GM21390 (cell line): Measurements from ENCODE around the gene ELMO1.
A peak's percentile ranks its signal among the peaks of the same experiment; 100 is the strongest.
"Not testable (repeated sequence)": the region's sequence is repeated elsewhere in the genome, so short reads cannot be mapped to it uniquely, and the experiment has no call there.

Source experiments
- ATAC-seq: cut with Tn5 transposase; IDR thresholded peaks from one replicate; pipeline ENCODE4 v1.9.1; 2021; ENCODE audit not compliant: unreplicated experiment

The ELMO1 gene

DNA sequence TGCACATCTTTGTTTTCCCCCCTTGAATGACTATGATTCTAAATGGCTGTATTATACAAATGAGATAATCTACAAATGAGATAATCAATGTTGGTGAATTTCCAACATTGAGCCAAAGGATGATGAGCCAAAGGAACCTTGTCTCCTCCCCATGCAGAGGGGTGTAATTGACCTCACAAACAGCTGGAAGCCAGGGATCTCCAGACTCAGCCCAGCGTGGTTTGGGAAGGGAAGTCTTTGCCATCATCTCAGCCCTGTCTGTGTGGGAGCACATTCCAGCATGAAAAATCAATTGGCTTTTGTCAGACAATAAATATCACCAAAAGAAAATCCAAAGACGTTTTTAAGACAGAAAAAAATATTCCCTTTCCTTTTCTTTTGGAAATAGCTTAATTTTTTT lies 452.9 kb downstream of the ELMO1 start:
- no peak for ATAC-seq

DNA sequence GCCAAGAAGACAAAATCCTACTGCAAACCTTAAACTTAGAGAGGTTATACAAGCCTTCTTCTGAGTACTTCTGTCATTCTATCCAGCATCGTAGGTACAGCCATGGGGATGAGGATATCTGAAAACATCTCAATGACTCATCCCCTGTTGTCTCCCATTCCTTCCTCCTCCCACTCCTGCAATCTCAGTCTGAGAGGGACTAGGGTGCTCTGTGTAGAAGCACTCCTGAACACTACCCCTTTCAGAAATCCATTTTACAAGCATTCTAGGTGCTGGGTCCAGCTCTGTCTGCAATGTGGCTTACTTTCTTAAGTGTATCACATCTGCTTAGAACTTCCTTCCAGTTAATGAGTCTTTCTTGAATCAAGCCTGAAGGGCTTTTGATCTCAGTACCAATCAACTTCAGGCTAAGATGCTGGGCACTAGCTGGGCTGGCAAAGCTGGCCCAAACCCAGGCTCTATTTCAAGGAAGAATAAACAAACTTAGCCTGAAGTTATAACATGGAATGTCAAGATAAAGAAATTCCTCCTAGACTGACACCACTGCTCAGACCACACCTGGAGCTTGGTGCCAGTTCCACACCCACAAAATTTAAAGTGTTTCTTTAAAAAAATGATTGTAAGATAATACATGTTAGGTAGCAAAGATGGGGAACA lies 454.1 kb downstream of the ELMO1 start:
- no peak for ATAC-seq

DNA sequence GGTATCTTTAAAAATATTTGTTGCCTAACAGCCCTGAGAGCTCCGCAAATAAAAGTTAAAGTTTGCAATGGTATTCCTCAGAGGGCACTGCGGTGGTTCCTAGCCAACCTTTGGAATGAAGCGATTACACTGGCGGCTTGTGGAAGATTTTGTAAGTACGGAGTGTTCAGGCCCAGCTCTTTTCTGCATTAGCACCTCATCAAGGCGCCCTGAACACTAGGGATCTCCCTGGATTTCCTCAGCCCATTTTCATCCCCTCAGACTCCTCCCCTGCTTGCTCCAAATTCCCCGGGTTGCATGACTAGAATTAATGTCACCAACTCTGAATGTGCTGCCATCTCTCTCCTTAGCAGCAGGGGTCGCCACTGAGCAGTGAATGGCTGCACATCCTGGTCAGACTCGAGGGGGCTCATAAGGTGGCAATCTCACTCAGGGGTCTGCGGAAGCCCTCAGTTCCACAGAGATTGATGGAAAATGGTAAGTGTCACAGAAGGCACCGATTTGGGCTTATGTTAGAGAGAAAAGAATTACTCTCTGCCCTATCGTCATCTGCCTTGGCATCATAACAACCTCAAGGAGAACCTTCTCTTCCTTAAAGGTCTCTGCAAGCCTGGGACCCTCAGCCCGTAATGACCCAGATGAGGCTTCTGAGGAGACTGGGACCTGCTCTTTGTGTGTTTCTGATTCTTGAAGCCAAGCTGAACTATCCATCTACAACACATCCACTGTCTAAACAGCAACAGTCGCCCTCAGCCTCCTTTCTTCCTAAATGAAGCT lies 461.5 kb downstream of the ELMO1 start:
- ATAC-seq, result peak; percentile 52

DNA sequence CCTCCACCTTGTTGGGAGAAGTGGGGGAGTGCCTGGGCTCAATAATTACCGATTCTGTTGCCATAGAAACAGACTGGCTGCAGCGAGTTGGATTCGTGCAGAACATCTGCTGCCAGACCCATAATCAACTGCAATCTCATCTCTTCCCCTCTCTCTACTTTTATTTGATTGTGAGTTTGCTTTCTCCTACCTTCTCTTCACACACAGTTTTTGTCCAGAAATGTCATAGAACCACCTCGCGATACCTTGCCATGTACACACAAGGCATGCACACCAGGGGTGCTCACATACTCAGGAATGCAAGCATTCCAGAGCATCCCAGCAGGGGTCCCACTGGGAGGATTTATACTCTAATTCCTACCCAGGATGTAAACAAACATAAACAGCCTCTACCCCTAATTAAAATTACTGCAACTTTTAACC lies 462.1 kb downstream of the ELMO1 start:
- ATAC-seq, result no peak

DNA sequence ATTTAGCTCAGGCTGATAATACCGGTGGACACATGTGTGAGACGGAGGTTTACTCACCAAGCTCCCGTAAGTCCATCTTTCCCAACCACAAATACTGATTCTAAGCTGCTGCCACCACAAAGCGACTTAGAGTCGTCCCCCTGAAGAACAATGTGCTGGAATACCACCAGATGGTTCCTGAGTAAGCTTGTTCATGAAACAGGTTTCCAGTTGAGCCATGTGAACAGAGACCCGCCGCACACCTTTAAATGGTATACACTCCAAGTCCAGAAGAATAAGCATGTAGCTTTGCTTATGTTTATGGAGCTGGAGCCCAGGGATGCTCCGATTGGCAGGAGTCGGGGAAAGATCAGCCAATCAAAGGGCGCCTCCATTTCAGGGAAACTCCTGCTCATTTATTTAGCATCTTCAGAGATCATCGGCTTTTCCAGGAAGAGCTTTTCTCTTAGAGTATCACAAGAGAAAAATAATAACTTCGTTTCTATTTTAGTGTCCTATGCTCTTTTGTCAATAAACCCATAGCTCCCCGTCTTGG lies 462.7 kb downstream of the ELMO1 start:
- ATAC-seq, result no peak

DNA sequence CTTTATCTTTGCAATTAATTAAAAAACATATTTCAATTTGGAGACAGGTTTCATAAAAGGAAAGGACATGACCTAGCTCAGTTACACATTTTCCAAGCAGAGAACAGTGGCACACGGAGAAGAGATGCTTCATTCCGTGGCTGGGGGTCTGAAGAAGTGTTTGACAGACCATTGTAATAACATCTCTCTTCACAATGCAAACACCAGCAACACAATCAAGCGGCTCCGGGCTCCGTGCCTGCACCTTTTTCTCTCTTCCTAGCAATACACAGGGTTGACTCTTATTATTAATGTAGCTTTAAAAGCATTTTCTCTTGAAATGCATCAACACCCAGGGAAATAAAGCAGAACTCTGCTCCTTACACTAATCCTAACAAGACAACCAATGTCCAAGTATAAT lies 463.3 kb downstream of the ELMO1 start:
- ATAC-seq, result no peak

DNA sequence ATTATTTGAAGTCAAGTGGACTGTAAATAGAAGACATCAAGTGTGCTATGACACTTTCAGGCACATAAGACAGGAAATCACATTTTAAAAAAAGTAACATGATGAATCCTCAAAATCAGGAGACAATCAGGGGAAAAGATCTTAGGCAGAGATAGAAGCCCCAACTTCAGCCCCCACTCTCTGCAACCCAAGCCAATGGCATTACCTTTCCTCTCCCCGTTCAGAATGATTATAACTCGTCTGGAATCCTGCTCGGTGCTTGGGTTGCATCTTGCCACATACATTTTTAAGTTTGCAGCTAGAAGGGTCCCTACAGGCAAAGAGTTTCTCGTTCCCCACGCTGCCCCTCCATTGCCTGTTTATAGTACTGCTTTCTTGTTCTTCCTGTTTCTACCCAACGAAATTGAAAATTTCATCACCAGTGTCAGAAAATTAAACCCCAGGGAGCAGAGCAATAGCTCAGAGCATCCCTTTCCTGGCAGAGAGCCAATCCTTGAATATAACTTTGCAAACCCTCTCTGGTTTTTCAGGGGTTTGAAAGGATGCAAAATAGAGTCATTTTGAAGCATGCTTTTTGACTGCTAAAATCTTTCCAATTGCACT lies 463.9 kb downstream of the ELMO1 start:
- ATAC-seq, result no peak

DNA sequence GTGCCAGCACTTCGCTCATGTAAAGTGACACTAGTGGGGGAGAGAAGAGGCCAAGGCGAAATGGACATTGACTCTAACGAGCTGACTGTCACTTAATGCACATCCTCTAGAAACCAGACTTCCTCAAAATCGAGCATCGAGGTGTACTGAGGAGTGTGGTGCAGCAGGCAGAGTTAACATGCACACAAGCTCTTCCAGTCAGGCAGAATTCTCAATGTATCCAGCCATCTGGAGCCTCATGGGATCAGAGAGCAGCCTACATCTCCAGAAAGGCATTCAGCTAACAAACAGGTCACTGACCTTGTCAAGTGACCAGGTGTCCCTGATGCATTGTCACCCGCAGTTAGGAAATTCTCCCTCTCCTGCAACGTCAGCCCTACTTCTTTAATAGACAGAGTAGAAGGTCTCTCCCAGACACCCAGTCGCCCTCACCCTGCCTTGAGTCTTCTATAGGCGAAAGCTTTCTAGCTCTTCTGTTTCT lies 464.6 kb downstream of the ELMO1 start:
- no peak for ATAC-seq

DNA sequence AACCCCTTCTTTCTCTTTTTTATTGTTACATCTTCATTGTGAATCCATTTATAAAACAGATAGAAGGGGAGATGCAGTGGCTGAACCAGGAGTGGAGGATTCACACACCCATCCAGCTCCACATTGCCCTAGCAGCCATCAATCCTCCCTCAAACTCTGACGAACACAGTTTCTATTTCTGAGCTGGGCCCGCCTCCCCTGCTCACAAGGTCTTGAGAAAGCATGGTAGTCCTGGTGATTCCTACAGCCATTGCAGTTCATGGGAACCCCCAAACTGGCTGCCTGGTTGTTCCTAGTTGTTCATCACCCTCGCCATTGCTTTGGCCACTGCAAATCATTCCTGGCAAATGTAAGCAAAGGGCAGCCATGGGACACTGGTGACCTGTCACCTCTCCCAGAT lies 465.9 kb downstream of the ELMO1 start:
- ATAC-seq, result no peak

DNA sequence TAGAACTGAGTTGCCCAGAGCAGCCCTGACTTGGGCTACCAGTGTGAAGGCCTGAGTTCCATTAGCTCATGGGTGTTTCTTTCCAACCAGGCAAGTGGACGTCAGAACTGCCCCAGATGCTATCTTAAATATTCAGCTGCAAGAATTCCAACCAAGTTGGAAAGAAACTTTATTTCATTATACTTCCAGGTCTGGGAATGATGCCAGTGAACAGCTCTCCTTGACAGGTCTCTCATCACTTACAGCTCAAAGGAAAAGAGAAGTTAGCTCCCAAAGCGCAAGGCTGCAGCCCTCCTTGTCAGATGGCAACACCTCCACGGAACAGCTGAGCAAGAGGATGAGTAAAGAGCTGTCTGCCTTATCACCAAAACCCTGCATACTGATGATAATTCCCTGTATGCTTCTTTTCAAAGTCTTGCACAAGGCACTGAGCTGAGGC lies 468.8 kb downstream of the ELMO1 start:
- ATAC-seq, result no peak

DNA sequence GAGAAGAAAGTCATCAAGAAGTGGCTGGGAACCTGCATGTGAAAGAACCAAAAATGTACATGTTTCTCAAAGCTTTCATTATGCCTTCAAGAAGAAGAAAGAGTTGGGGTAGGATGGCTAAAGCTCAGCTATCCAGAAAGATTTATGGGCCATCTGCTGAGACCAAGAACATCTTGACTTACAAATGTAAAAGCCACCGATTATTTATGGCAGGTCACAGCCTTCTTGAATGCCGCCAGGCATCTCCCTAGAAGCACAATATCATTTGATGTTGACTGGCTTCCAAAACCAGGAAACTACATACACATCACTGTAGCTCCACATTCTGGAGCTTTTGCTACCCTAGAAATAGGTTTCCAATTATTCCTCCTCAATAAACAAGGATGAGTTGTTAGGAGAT lies 470.2 kb downstream of the ELMO1 start:
- ATAC-seq, result no peak

DNA sequence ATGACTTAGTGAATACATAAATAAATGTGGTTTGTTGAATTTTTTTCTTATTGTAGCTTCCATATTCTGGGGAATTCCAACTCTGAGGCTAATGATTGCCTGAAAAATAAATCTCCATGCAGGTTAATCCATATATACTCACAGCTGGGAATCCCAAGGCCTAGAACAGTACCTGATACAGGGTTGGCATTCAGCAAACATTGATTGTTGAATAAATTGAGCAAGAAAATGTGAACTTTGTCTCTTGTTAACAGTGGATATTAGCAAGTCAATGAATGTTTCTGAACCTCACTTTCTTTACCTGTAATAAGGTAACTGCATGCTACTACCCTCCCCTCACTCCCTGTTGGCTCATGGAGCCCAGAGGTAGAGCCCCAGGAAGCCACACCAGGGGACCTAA lies 470.8 kb downstream of the ELMO1 start:
- no peak for ATAC-seq

DNA sequence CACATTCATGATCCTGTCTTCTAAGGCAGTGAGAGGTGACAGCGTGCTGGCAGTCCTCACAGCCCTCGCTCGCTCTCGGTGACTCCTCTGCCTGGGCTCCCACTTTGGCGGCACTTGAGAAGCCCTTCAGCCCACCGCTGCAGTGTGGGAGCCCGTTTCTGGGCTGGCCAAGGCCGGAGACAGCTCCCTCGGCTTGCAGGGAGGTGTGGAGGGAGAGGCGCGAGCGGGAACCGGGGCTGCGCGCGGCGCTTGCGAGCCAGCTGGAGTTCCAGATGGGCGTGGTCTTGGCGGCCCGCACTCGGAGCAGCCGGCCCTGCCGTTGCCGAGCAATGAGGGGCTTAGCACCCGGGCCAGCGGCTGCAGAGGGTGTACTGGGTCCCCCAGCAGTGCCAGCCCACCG lies 475.1 kb downstream of the ELMO1 start:
- not testable (repeated sequence) for ATAC-seq

DNA sequence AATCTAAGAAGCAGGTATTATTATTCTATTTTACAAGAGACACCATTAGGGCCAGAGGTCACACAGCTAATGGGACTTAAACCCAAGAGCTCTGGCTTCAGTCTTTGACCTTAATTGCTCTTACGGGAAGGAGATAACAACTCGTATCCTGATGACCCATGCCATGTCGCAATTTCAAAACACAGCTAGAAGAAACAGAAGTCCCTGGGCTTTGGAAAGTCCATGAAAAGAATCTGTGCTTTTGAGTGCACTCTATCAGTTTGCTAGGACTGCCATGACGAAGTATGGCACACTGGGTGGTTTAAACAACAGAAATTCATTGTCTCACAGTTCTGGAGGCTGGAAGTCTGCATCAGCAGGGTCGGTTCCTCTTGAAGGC lies 476.5 kb downstream of the ELMO1 start:
- no peak for ATAC-seq

DNA sequence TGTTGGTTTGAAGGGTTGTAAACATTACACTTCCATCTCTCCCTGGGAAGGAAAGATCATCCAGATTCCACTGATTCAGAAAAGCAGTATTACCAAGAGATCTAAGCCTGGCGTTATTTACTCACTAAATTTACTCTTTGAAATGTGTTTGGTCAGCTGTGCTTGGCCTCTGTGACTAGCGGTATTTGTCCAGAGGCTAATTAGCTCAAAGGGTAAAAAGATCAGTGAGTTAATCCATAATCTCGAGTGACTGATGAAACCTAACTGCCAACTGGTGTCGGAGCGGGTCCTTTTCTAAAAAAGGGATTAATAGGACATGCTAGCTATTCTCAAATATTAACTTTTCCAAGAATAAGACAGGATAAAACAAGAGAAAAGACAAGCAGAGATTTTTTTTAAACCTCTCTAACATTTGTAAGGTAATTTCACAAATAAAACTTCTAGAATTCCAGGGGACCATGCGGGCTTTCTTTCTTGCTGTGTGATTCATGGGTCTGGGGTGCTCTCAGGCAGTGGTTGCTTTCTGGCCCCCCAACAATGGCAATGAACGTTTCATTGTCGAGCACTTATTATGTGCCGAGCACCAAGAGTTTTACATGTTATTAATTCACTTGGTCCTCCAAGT lies 477.0 kb downstream of the ELMO1 start:
- no peak for ATAC-seq

DNA sequence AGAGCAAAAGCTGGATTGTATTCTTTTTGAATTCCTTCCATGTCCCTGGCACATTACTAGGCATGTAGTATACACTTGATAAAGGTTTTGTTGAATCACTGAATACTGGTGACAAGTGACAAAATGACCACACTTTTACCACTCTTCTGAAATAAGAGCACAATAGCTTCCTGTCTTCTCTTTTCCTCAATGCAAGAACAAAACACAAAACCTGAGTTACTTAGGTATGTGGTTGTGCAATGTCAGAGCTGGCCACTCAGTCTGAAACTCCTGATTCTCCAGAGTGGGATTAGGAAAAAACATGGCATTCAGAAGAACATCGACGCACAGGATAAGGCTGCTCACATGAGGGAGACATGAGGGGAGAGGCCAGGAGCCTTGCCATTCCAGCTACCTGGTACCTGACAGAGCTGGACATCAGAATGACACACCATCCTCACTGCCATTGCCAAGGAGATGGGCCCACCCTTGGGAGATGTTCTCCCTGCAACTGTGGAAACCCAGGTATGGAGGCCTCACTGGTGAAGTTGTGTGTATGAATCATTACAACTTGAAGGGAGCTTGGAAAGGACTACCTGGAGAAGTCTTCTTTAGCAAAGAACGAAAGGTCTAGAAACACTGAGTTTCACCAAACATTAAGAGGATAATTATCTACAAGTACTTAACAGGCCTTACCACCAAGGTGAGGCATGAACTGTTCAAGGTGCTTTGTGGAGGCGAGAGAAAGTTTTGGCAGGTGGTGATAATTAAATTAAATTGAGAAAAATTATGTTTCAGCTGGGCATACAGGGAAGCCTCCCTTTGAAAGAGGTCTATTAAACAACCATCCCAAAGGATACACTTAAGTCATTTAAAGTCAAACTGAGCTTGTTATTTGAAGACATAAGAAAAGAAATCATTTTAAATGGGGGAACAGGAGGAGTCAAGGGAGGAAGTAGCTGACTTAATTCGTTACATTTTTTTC lies 477.8 kb downstream of the ELMO1 start:
- no peak for ATAC-seq

DNA sequence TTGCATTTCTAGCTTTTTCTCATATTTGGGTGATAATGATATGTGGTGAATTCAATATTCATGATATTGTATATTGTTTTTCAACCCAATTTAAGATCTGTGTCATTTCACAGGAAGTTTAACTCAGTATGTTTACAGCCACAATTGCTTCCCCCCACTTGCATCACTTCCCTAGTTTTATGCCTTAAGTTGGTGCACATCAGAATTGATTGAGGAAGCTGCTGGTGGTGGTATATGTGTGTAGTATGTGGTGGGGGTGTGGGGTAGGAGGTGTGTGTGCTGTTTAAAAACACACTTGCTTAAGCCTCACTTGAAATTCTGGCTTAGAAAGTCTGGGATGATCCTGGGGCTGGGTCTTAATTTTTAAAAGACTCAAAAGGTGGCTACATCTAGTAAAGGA lies 479.3 kb downstream of the ELMO1 start:
- no peak for ATAC-seq

DNA sequence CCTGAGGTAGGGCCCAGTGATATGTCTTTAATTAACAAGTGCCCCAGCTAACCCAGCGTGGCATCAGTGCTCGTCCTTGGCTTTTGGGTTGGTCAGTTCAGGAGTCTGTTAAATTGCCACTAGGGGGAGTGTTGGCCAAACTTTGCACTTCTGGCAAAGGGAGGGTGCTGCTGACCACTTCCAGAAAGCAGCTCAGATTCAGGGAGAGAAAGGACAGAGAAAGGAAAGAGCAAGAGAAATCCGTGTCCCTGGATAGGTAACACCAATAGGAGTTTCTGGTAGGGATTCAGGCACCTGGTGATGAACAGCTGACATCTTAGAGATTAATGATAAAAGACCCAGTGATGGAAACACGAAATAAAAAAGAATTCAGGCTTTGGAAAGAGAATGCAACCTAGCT lies 481.3 kb downstream of the ELMO1 start:
- no peak for ATAC-seq

DNA sequence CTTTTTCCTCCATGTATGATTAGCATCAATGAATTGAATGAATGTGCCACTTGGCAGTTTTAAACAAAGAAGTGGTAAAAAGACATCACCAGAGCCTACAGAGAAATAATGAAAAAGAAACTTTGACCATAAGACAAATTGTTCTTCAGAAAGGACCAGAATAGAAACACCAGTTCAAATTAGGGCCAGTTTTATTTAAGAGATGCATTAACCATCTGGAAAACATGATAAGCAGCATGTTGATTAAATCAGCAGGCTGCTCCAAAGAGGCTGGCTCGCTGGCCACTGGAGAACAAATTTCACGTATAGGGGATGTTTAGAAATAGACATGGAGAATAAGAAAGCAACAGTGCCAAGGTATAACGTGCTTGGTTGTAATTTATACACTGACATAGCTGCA lies 482.0 kb downstream of the ELMO1 start:
- no peak for ATAC-seq

DNA sequence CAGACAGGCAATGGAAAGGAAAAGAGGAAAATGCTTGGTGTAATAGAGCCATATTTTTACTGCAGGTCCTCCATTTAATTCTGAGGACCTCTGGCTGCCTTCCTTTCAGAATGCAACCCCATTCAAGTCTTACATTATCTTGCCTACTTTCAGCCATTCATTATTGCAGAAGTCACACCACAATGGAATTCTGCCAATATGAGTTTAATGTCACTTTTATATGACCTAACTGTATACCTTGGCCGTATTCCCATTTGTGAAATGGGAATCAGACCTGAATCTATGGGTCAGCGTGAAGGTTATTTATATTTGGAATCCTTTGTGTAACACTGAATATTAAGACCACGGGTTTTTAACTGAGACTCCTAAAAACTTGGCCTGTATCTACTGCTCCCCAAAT lies 482.6 kb downstream of the ELMO1 start:
- no peak for ATAC-seq
